Stimulated activated CD8-positive, alpha-beta memory T cell treated with anti-CD3 and anti-CD28 coated beads, Interleukin-7, amount 100 ng/mL, for 48 hours (primary cell): ENCODE measurements around the gene NR3C2.

Experiments
- DNase-seq, 2 donors: peaks; one replicate each; pipeline ENCODE4 v3.0.0-alpha.2; 2020; ENCODE audit warnings: low read depth in 1 of 2; ENCODE audit errors: extremely low read depth in 1 of 2

Gene NR3C2

DNA sequence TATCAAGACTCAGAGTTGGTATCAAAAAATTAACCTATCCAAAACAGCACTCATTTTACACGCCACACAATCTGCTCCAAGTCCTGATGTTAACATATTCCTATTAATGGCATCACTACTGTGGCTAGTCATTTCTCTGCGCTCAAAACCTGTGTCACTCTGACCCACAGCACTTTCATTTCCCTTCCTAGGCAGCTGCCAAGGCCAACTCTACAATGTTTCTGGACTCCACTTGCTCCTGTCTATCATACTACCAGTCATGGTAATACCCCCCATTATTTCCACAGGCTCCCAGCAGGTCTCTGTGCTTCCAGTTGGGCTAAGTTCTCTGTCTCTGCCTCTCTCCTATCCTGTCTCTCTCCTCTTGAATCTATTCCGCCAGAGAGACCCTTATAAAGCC lies 323.6 kb downstream of the NR3C2 start:
- no peak for DNase-seq

DNA sequence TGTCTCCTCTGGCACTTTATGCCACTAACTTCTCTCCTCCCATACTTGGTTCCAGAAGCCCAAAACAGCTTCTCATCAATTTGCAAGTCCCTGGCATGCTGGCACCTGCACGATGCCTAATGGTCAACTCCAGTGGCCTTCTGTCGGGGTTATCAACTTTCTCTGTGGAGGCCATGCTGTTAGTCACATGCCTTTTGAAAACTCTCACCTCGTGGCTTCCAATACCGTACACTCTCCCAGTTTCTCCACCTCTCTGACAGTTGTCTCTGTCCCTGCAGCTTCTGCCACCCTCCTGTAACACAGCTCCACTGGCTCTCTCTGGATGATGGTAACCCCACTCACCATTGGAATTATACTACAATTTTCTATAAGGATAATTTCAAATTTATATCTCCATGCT lies 324.0 kb downstream of the NR3C2 start:
- DNase-seq = no peak

DNA sequence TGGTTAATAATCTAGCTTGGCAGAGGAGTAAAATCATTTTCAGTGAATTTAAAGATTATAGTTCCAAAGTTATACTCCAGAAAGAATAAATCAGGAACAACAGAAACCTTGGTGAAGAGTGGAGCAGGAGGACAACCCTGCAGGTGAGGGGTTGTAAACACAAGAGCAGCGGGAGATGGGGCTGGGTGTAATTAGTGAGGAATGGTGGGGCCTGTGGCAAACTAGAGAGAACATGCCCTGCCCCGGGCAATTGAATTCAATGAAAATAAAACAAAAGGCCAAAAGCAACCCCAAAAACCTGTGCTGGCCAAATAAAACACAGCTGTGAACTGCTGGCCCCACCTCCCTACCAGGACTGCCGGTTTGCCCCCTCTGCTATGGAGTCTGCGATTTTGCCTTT lies 325.2 kb downstream of the NR3C2 start:
- DNase-seq = no peak

GRCh38 chr4:148116264-148116663 lies 325.9 kb downstream of the NR3C2 start:
- no peak for DNase-seq

GRCh38 chr4:148114436-148114835 lies 327.8 kb downstream of the NR3C2 start:
- DNase-seq = no peak

- DNase-seq = no peak
Observed at GRCh38 chr4:148112231-148112982, 329.8 kb downstream of the NR3C2 start.

- no peak for DNase-seq
Observed at GRCh38 chr4:148110169-148110568, 332.0 kb downstream of the NR3C2 start.

GRCh38 chr4:148109216-148109615 lies 333.0 kb downstream of the NR3C2 start:
- DNase-seq = no peak

- DNase-seq = no peak
Observed at GRCh38 chr4:148108766-148109165, 333.4 kb downstream of the NR3C2 start.

DNA sequence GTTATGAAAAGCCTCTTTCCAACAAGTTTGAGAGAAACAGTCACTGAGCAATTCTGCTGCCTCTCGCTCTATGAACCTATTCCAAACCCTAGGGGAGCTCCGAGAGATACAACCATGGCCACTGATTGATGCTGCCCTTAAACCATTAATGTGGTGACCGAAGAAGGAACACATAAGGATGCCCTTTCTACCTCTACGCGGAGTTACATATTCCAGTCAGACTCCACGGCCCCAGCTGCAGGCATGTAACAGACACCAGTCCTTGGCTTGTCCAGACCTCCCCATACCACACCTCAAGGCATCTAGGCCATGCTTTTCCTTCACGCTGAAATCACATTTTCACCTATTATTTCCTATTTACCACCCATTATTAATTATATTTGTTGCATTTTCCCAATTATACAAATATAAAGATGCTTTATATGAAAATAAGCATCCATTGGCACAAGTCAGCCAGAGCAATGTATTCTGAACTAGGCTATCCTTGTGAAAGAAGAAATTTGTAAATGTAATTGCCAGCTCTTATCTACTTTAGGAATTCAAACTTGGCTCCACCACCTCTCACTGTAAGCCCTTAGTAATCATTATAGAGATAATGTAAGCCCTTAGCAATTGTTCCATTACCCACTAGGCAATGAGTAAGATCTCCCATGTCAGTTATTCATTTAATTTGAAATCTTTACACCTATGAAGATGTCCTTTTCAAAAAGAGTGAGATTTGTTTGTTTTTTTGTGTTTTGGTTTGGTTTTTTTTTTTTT lies 338.4 kb downstream of the NR3C2 start:
- no peak for DNase-seq

DNA sequence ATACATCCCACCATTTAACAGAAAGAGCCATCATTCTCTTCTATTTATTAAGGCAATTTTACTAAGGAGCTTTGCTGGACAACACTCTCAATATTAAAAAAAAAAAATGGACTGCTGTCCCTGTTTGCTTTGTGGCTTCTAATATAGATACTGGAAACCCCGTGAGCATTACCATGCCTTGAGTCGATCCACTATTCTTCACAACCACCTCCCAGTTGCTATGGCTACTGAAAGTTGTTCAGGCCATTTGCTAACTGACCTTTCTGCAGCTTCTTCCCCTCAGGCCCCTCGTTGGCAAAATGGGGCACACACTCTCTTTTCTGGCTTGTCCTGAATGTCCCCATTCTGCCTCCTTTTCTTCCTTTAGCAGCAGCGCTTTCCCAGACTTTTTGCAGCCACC lies 340.4 kb downstream of the NR3C2 start:
- DNase-seq = no peak

DNA sequence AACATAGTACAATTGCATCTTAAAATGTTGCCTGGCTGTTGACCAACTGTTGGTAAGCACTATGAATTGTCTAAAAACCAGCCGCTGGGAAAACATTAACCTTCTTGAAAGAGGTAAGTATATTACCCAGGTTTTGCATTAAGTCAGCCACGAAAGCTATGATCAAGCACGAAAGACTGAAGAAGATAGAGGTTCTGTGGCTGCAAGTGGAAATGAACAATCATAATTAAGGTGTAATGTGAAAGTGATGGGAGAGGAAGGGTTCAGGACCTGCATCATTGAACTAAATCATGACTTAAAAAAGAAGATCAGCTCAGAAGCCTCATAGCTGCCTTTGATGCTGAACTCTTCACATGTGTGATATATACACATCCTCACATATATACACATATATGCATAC lies 341.0 kb downstream of the NR3C2 start:
- DNase-seq = no peak

GRCh38 chr4:148097801-148098200 lies 344.4 kb downstream of the NR3C2 start:
- no peak for DNase-seq

- no peak for DNase-seq
Observed at GRCh38 chr4:148095346-148095923, 346.8 kb downstream of the NR3C2 start.

- no peak for DNase-seq
Observed at GRCh38 chr4:148094149-148094548, 348.1 kb downstream of the NR3C2 start.

DNA sequence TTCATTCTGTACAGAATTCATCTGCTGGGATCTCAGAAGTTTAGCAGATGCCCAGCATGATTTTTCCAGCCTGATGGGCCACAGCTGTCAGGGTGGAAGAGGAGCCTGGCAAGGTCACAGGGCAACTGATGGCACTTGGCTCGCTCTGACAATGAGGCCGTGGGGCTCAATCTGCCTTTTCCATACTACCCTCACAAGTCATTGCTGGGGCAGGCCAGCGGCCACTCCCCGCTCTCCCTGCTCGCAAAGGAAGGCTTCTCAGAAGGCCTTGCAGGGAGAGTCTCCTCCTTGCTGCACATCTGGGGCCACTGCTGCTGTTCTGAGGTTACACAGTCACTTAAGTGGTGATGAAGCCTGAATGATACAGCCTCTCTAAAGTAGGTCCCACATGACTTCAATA lies 349.1 kb downstream of the NR3C2 start:
- DNase-seq = no peak

DNA sequence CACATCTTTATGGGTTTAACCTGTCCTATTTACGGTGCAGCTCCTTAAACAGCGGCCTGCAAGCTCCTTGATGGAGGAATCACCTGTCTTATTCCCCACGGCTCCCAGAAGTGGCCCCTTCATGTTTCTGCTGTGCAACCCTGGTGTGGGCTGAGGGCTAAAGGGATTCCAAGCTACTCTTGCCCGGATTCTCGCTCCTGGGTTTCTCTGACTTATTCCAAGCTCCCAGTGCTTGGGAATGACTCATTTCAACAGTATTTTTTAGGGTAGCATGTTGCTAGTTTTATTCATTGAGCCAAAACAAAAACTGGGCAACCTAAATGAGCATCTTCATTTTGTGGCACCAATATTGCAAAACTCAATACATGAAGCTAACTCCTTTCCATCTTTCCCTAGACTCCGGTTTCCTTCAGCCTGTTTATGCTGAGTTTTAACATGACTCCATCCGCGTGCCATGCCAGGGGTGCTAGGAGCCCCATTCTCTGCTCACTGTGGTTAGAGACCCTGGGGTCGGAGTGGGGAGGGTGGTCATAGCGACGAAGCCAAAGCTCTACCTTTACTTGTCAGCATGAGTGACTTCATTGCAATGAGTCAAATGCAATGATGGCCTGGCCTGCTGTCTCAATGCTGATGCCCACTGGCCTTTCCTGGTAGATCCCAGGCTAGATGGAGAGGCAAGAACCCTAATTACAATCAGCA lies 349.7 kb downstream of the NR3C2 start:
- no peak for DNase-seq

GRCh38 chr4:148091896-148092295 lies 350.3 kb downstream of the NR3C2 start:
- DNase-seq = no peak

DNA sequence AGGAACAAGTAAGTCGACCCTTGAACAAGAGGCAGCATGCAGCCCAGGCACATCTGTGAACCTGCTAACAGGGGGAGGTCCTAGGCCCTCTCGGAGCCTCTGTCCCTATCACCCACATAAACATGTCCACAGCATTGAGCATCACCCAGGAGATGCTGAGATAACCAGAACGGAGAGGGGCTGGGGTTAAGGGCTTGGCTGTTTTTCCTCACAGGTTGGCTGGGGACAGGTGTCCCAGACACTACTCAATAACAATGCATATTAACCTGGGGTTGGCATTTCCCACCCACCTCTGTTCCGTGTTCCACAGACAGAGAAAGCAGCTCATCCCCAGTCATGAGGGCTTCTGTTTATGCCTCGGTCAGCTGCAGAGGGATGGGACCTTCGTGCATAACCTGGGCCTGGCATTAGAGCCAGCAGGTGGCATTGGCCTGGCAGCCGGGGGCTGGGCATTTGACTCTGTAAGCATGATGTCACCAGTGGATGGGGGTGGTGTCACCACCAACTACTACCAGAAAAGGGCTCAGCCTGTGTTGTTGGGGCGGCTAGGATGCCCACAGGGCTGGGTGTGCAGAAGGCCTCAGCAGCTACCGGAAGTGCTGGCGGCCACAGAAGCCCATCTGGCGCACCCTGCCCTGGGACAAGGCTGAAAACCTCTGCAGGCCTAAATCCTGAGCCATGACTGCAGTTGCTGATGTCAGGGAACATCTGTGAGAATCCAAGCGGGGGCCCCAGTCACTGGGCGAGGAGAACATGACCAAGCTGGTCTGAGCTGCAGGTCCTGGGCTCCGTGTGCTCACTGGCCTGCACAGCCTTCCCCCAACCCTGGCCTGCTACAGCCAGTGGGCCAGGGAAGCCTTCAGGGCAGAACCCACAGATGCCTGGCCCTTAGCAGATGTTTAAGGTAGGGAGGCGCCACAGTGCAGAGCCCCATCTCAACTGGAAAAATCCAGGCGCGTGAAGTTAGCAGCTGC lies 351.4 kb downstream of the NR3C2 start:
- DNase-seq = no peak

DNA sequence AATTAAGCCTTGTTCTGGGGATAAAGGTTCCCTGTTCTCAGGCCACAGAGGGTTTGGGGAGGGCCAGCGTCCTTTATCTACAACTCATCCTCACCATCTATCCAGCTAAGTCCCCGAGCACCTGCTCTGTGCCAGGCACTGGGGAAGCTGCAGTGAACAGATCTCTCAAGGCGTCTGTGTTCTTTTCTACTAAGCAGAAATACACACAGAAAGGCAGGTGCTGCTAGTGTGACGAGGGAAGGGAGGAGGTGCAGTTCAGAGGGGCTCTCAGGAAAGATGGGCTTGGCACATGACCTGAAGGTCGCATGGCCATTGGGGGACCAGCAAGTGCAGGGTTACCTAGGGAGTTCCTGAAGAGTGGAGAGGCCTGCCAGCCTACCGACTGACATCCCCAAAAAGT lies 352.2 kb downstream of the NR3C2 start:
- no peak for DNase-seq
